ENCODE results near the gene SH3GL3.

Gene SH3GL3

DNA sequence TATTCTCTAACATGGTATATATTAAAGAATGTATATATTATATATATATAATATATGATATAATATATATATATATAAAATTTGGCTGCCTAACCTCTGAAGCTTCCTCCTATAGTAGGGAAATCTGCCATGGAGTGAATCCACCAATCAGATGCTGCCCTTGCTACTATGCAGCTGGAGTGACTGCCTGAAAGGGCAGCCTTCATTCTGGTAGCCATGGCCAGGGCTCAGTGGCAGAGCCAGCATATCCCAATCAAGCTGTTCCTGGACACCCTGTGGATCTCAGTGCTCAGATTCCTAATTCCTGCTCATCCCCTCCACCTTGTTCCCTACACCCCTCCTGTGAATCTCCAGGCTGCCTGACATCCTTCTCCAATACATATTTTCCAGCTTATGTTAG lies 2.2 kb upstream of the SH3GL3 start:
- no peak overlapping the region for H3K4me3 ChIP-seq (ENCODE audit: low read length)
- no peak for TF ChIP-seq ZNF274 (IDR thresholded peaks at IDR 0.05; ENCODE audit: low read depth, low read length)

GRCh38 chr15:83445643-83446042 lies 1.5 kb upstream of the SH3GL3 start:
- TF ChIP-seq ZNF274 (IDR thresholded peaks at IDR 0.05; ENCODE audit: low read depth, low read length) = no peak
- H3K4me3 ChIP-seq (ENCODE audit: low read length) = no peak overlapping the region

DNA sequence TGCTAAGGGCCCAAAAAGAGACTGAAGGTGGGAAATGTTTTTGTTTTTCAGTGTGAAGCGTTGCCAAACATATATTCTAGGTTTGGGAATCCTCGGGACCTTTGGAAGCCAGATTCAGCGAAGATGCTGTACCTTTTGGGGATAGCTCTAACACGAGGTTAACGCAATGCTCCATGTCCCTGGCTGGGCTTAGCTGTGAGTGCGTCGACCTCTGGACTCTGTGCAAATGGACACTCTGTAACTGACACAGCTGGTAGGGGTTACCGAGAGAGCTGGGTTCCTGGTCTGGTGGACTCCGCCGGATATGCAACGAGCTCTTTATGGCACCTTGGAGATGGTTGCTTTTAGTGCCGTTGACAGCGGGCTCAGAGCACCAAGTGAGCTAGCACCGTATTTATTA lies 724 bp upstream of the SH3GL3 start:
- H3K4me3 ChIP-seq (ENCODE audit: low read length) = no peak overlapping the region
- no peak for TF ChIP-seq ZNF274 (IDR thresholded peaks at IDR 0.05; ENCODE audit: low read depth, low read length)

- H3K4me3 ChIP-seq (ENCODE audit: low read length) = no peak overlapping the region
- TF ChIP-seq ZNF274 (IDR thresholded peaks at IDR 0.05; ENCODE audit: low read depth, low read length) = no peak
Observed at GRCh38 chr15:83449250-83449671, 2.1 kb downstream of the SH3GL3 start.

- no peak for TF ChIP-seq ZNF274 (IDR thresholded peaks at IDR 0.05; ENCODE audit: low read depth, low read length)
- H3K4me3 ChIP-seq (ENCODE audit: low read length) = no peak overlapping the region
Observed at GRCh38 chr15:83449937-83450506, 2.9 kb downstream of the SH3GL3 start.

DNA sequence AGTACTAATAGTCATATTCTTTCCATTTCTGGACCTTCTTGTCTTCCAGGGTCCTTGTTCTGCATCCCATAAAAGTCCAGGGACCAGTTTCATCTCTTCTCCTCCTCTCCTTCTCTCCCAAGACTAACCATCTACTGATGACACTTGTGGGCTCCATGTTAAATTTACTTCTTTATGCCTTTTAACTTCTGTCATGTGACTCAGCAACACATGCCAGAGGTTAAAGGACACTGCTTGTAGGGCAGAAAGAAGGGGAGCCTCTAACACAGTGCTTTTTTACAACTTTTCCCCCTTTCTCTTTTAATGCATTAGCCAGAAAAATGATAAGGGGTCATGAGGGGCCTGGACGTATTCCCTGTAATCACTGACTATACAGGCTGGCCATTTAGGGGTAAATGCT lies 10.0 kb downstream of the SH3GL3 start:
- TF ChIP-seq ZNF274 (IDR thresholded peaks at IDR 0.05; ENCODE audit: low read depth, low read length) = no peak
- H3K4me3 ChIP-seq (ENCODE audit: low read length) = no peak overlapping the region

DNA sequence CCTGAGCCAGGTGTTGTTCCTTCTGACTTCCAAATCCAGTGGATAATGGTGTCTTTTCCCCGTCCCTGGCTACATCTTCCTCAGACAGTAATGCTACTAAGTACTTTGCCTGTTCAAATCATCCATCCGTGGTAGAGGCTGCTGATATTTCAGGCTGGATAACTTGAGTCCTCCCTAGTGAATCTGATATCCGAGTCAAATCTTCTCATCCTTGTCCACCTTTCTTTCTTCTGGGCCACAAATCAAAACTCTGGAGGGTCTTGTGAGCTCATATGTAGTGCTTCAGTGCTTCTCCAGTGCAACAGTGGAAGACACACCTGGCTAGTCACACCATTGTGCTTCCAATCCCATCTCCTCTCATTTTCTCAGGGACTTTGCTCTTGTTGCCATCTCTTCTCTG lies 11.2 kb downstream of the SH3GL3 start:
- no peak overlapping the region for H3K4me3 ChIP-seq (ENCODE audit: low read length)
- TF ChIP-seq ZNF274 (IDR thresholded peaks at IDR 0.05; ENCODE audit: low read depth, low read length) = no peak

DNA sequence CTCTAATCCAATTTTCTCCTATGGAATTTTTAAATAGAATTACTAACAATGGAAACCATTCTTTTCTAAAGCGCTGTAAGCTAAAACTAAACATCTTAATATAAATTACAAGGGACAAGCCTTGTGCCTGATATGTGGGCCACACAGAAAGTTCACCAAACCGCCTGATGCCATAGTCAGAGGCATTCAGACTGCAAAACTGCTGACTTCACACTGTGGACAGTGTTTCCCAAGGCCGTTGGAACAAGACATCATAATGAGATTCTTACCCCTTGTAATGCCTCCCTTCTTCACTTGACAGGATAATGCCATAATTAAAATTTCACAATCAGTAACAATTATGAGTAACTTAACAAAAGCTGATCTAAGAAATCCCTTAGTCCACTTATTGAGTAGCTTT lies 14.9 kb downstream of the SH3GL3 start:
- no peak for TF ChIP-seq ZNF274 (IDR thresholded peaks at IDR 0.05; ENCODE audit: low read depth, low read length)
- H3K4me3 ChIP-seq (ENCODE audit: low read length) = no peak overlapping the region

GRCh38 chr15:83462953-83463433 lies 15.9 kb downstream of the SH3GL3 start:
- no peak for TF ChIP-seq ZNF274 (IDR thresholded peaks at IDR 0.05; ENCODE audit: low read depth, low read length)
- H3K4me3 ChIP-seq (ENCODE audit: low read length) = no peak overlapping the region

- no peak for TF ChIP-seq ZNF274 (IDR thresholded peaks at IDR 0.05; ENCODE audit: low read depth, low read length)
- H3K4me3 ChIP-seq (ENCODE audit: low read length) = no peak overlapping the region
Observed at GRCh38 chr15:83470887-83471286, 23.7 kb downstream of the SH3GL3 start.

GRCh38 chr15:83471307-83471866 lies 24.2 kb downstream of the SH3GL3 start:
- TF ChIP-seq ZNF274 (IDR thresholded peaks at IDR 0.05; ENCODE audit: low read depth, low read length) = no peak

DNA sequence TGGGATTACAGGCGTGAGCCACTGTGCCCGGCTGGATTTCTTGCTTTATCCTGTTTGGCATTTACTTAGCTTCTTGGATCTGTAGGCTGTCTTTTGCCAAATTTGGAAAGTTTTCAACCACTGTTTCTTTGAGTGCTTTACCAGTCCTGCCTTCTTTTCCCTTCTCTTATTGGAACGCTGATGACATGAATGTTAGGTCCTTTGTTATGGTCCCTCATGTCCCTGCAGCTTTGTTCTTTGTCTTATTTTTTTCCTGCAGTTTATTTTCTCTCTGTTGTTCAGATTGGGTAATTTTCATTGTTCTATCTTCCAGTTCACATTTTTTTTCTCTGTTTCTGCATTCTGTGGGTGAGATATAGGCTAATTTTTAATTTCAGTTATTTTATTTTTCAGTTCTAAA lies 25.0 kb downstream of the SH3GL3 start:
- TF ChIP-seq ZNF274 (IDR thresholded peaks at IDR 0.05; ENCODE audit: low read depth, low read length) = no peak
- no peak overlapping the region for H3K4me3 ChIP-seq (ENCODE audit: low read length)

More at GRCh38 chr15:83471307-83471866, 24.2 kb downstream of the SH3GL3 start:
- H3K4me3 ChIP-seq (ENCODE audit: low read length) = no peak overlapping the region

DNA sequence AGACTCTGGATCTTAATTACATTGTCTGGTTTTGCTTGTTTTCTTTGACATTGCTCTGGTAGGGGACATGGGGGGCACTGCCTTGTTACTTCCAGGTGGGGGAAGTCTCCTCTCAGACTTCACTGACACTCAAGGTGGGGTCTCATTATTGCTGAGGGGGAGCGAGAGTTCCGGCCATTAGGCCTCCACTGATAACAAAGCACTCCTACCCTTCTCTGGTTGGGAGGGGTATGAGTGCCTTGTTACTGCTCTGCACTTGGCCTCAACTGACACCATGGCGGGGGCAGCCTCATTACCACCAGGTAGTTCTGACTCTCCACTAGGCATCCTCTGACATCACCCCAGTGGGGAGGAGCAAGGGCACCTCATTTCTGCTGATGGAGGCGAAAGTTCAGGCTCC lies 25.7 kb downstream of the SH3GL3 start:
- TF ChIP-seq ZNF274 (IDR thresholded peaks at IDR 0.05; ENCODE audit: low read depth, low read length) = no peak
- H3K4me3 ChIP-seq (ENCODE audit: low read length) = no peak overlapping the region

DNA sequence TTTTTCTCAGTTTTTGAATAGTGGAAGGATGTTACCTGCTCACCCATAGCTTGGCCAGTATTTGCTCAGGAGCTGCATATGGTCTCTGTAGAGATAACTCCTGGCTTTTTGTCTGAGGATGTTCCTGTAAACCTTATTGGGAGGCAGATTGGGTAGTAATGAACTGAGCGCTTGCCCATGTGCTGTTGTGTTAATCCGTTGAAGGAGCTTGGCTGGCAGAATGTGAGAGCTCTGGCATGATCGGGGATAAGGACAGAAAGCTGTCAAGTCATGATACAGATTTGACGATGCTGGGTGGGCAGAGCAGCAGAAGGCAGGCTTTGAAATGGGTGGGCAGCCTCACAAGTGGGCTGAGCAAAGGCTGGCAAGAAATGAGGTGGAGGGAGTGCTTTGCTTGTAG lies 27.4 kb downstream of the SH3GL3 start:
- no peak for TF ChIP-seq ZNF274 (IDR thresholded peaks at IDR 0.05; ENCODE audit: low read depth, low read length)
- H3K4me3 ChIP-seq (ENCODE audit: low read length) = no peak overlapping the region

DNA sequence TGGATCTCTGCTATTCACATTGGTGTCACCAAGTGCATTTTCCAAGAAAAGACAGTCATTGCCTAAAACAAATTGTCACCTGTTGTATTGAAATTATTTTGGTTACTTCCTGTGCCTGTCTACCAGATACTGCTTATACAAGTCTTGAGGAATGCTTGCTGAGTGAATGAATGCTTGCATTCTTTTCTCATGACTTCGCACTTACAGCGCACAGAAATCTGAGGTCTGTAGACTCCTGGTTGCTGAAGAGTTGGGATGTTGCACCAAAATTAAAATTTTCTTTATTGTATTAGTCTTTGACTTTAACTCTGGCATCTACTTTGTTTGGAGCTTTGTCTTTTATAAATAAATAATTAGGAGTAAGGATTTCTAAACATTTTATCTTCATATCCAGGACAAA lies 28.4 kb downstream of the SH3GL3 start:
- TF ChIP-seq ZNF274 (IDR thresholded peaks at IDR 0.05; ENCODE audit: low read depth, low read length) = no peak

GRCh38 chr15:83476066-83476465 lies 28.9 kb downstream of the SH3GL3 start:
- no peak overlapping the region for H3K4me3 ChIP-seq (ENCODE audit: low read length)
- TF ChIP-seq ZNF274 (IDR thresholded peaks at IDR 0.05; ENCODE audit: low read depth, low read length) = no peak

More for the DNA sequence above, 28.4 kb downstream of the SH3GL3 start:
- H3K4me3 ChIP-seq (ENCODE audit: low read length) = no peak overlapping the region
